Neural progenitor cell (in vitro differentiated cells): Measurements from ENCODE around the gene HOXD12.
A peak's percentile ranks its signal among the peaks of the same experiment; 100 is the strongest.

Source experiments
- EZH2 ChIP-seq: fragments of 200-600 bp; sonication (generic); IDR thresholded peaks from 2 replicates; pipeline ENCODE4 v1.6.1; 2017; ENCODE audit warnings: antibody characterized with exemption, mild to moderate bottlenecking, moderate library complexity
- EZH2phosphoT487 ChIP-seq: fragments of 200-600 bp; sonication (generic); IDR thresholded peaks from 2 replicates; pipeline ENCODE4 v1.6.1; 2017; ENCODE audit warnings: antibody characterized with exemption
- TF ChIP-seq, protein P1 (sequence below): fragments of 200-600 bp; sonication (generic); IDR thresholded peaks from 2 replicates; pipeline ENCODE4 v1.5.1; 2017; ENCODE audit warnings: antibody characterized with exemption, mild to moderate bottlenecking

DNA sequence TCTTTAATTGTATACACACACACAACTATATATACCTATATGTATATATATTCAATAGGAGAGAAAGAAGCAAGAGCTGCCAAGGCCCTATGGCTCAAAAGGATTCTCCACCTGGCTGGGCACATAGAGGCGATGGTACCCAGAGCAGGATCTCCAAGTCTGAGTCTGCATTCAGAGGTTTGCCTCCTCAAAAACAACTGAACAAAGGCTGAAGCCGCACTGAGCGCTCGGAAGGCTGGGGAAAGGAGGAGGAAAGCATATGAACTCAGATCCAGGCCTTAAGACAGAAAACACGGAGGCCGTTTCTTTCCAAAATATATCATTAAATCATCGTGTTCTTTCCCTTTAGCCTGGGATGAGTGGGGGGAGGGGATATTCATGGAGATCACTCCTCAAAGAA is 3.6 kb downstream of the HOXD12 start:
- TF ChIP-seq, protein P1, sequence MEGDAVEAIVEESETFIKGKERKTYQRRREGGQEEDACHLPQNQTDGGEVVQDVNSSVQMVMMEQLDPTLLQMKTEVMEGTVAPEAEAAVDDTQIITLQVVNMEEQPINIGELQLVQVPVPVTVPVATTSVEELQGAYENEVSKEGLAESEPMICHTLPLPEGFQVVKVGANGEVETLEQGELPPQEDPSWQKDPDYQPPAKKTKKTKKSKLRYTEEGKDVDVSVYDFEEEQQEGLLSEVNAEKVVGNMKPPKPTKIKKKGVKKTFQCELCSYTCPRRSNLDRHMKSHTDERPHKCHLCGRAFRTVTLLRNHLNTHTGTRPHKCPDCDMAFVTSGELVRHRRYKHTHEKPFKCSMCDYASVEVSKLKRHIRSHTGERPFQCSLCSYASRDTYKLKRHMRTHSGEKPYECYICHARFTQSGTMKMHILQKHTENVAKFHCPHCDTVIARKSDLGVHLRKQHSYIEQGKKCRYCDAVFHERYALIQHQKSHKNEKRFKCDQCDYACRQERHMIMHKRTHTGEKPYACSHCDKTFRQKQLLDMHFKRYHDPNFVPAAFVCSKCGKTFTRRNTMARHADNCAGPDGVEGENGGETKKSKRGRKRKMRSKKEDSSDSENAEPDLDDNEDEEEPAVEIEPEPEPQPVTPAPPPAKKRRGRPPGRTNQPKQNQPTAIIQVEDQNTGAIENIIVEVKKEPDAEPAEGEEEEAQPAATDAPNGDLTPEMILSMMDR = no peak
- TF ChIP-seq EZH2 (peak; percentile 20), EZH2phosphoT487 (peak; percentile 5)
